GM12875 (cell line): Measurements from ENCODE around the gene XPOT.

Experiments
- H3K4me3 ChIP-seq: one replicate; pipeline ENCODE4 v1.5.1; 2011; ENCODE audit warnings: low read depth, low read length, control low read depth
- CTCF ChIP-seq: IDR thresholded peaks from 2 replicates; pipeline ENCODE4 v1.5.1; 2011; ENCODE audit warnings: low read depth, mild to moderate bottlenecking, control low read depth, inconsistent platforms, low read length, moderate library complexity, borderline replicate concordance; ENCODE audit not compliant: insufficient read depth

XPOT gene

GRCh38 chr12:64389154-64389553 is 15.0 kb upstream of the XPOT start:
- TF ChIP-seq CTCF = no peak
- H3K4me3 ChIP-seq = no peak overlapping the region

- TF ChIP-seq CTCF = no peak
- H3K4me3 ChIP-seq = no peak within 1 kb of the TSS
These were observed 13.8 kb upstream of the XPOT start, which contains the start of gene C12orf56 for GRCh38 chr12:64390275-64390851. C12orf56 (minus strand) TSS chr12:64390758; CDS start chr12:64390565, 193 bp downstream.

GRCh38 chr12:64392221-64392620 is 12.0 kb upstream of the XPOT start:
- no peak overlapping the region for H3K4me3 ChIP-seq
- 0 out of 2 replicates have a peak, but pooled peaks have one; percentile 24 for TF ChIP-seq CTCF

GRCh38 chr12:64395739-64396138 is 8.5 kb upstream of the XPOT start:
- H3K4me3 ChIP-seq = no peak overlapping the region
- no peak for TF ChIP-seq CTCF

- TF ChIP-seq CTCF = no peak
- H3K4me3 ChIP-seq = no peak overlapping the region
These were observed 4.2 kb upstream of the XPOT start for GRCh38 chr12:64400041-64400440.

- H3K4me3 ChIP-seq = no peak overlapping the region
- TF ChIP-seq CTCF = no peak
These were observed 2.0 kb upstream of the XPOT start for GRCh38 chr12:64402181-64402580.

- peak overlapping the region; percentile 68 for H3K4me3 ChIP-seq
- TF ChIP-seq CTCF = no peak
These were observed 471 bp downstream of the XPOT start for GRCh38 chr12:64404470-64405256.
